Spleen (tissue), 7 donors: Measurements from ENCODE around the gene MTM1.

Experiments used
- POLR2A ChIP-seq, 3 donors: fragments of 450-650 bp; IDR thresholded peaks; one replicate each; pipeline ENCODE4 v1.5.1; 2017; ENCODE audit warnings: antibody characterized with exemption in 3 of 3, mild to moderate bottlenecking in 1 of 3
- TF ChIP-seq, protein P1 (sequence below), 11 experiments: fragments of 200-600 bp in 7 of 11; fragments of 450-650 bp in 4 of 11; sonication (generic) in 4 of 11; IDR thresholded peaks in 8 of 11; conservative IDR thresholded peaks in 3 of 11; 1 replicate in 7 of 11; 2 replicates in 4 of 11; pipeline versions ENCODE4 v1.4.0 to v1.8.0; 2016 to 2021; ENCODE audit warnings: antibody characterized with exemption in 11 of 11, inconsistent platforms in 4 of 11, mild to moderate bottlenecking in 1 of 11
- donor health status: DM: no; HTN: no; CAD: no; lungs with moderate emphysema.
- donor health status: DM: no; HTN: no; CAD: no.
- donor health status: DM: no; HTN: no; CAD: no.

- TF ChIP-seq, protein P1, sequence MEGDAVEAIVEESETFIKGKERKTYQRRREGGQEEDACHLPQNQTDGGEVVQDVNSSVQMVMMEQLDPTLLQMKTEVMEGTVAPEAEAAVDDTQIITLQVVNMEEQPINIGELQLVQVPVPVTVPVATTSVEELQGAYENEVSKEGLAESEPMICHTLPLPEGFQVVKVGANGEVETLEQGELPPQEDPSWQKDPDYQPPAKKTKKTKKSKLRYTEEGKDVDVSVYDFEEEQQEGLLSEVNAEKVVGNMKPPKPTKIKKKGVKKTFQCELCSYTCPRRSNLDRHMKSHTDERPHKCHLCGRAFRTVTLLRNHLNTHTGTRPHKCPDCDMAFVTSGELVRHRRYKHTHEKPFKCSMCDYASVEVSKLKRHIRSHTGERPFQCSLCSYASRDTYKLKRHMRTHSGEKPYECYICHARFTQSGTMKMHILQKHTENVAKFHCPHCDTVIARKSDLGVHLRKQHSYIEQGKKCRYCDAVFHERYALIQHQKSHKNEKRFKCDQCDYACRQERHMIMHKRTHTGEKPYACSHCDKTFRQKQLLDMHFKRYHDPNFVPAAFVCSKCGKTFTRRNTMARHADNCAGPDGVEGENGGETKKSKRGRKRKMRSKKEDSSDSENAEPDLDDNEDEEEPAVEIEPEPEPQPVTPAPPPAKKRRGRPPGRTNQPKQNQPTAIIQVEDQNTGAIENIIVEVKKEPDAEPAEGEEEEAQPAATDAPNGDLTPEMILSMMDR (IDR thresholded peaks at IDR 0.05 in 8 of 11, conservative IDR thresholded peaks at IDR 0.05 in 3 of 11): no peak
- TF ChIP-seq POLR2A (IDR thresholded peaks at IDR 0.05): no peak
Observed at GRCh38 chrX:150527108-150527507, 41.3 kb upstream of the MTM1 start.
